HK-2 (cell line): ENCODE data around the gene ANKHD1.
A peak's percentile ranks its signal among the peaks of the same experiment; 100 is the strongest.

ENCODE experiments used
- DNase-seq: peaks from one replicate; pipeline ENCODE4 v3.0.0-alpha.2; 2018; ENCODE audit not compliant: unreplicated experiment

ANKHD1 gene

DNA sequence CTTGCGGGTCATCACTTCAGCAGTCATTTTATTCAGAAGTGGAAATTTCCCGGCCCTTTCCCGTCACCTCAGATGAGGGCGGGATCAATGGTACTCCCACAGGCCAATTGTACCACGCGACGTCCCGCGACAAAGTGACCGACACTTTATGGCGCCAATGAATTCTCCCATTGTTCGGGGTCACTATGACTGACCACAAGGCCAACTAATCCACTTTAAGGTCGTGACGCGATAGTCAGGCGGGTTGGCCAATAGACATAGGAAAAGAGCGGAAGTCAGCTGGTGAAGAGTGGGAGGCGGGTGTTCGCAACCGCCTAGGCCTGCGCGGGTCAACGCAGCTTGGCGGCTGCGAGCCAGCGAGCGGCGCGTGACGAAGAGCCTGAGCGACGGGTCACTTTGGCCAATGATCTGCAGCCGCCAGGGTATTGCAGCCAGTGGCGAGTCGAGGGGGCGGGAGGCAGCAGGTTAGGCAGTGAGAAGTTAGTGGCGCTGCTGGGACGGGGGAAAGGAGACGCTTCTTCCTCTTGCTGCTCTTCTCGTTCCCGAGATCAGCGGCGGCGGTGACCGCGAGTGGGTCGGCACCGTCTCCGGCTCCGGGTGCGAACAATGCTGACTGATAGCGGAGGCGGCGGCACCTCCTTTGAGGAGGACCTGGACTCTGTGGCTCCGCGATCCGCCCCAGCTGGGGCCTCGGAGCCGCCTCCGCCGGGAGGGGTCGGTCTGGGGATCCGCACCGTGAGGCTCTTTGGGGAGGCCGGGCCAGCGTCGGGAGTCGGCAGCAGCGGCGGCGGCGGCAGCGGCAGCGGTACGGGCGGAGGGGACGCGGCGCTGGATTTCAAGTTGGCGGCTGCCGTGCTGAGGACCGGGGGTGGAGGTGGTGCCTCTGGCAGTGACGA is at the start of gene ANKHD1:
ANKHD1 (plus strand) TSS at position 472 of the 896 bp plus-strand sequence; CDS start at position 607, 135 bp downstream.
- DNase-seq: peak; percentile 94

- no peak for DNase-seq
These were observed 46.1 kb upstream of the ANKHD1 start for GRCh38 chr5:140355546-140355945.

GRCh38 chr5:140356853-140357725 is 44.5 kb upstream of the ANKHD1 start:
- no peak for DNase-seq

- DNase-seq: peak; percentile 83
These were observed 43.9 kb upstream of the ANKHD1 start for GRCh38 chr5:140357726-140358093.

GRCh38 chr5:140358738-140359310 is 42.8 kb upstream of the ANKHD1 start:
- no peak for DNase-seq

GRCh38 chr5:140360101-140360500 is 41.5 kb upstream of the ANKHD1 start, which contains the start of gene SLC4A9:
Gene SLC4A9 (plus strand): TSS chr5:140360194. CDS start chr5:140360237, 43 bp downstream.
- no peak for DNase-seq

DNA sequence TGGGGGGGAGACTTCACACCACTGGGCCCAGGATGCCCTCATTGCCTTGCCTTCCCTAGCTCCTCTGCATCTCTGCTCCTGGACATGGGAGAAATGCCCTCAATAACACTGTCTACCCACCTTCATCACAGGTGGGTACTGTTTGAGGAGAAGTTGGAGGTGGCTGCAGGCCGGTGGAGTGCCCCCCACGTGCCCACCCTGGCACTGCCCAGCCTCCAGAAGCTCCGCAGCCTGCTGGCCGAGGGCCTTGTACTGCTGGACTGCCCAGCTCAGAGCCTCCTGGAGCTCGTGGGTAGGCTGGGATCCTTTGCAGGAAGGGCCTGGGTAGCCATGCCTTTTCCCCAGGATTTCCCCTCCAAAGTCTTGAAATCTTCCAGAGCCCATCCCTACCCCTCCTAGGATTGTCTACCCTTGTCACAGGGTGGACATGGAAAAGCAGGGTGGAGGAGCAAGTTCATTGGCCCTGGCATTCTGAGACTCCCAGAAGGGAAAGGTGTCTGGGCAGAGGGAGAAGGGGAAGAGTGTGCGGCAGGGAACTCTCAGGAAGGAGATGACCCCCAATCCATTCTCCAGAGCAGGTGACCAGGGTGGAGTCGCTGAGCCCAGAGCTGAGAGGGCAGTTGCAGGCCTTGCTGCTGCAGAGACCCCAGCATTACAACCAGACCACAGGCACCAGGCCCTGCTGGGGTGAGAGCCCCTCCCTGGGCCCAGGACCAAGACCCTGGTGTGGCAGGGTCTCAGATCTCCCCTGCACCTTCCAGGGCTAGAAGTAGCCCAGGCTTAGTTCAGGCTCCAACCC is 40.8 kb upstream of the ANKHD1 start:
- no peak for DNase-seq

- no peak for DNase-seq
These were observed 39.7 kb upstream of the ANKHD1 start for GRCh38 chr5:140361901-140362300.

- DNase-seq: no peak
These were observed 39.3 kb upstream of the ANKHD1 start for GRCh38 chr5:140362311-140362710.

- peak; percentile 78 for DNase-seq
These were observed 38.6 kb upstream of the ANKHD1 start for GRCh38 chr5:140362875-140363630.

GRCh38 chr5:140363631-140364471 is 37.8 kb upstream of the ANKHD1 start:
- DNase-seq: no peak

- DNase-seq: no peak
These were observed 37.2 kb upstream of the ANKHD1 start for GRCh38 chr5:140364472-140364765.

DNA sequence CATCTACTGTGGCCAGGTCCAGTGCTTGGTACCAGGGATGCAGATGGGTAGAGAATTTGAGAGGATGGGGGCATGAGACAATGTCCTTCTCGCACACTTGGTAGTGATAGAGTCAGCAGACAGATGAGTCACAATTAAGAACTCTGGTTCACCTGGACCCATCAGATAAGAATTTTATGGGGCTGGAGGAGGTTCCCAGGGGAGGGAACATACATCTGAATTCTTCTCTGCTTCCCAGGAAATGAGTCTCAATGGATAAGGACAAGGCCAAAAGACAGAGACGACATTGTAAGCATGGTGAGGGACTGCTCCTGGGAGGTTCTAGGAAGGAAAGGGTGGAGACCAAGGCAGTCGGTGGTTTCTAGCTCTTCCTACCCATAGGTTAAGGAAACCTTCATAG is 36.4 kb upstream of the ANKHD1 start:
- no peak for DNase-seq

GRCh38 chr5:140365941-140366340 is 35.7 kb upstream of the ANKHD1 start:
- DNase-seq: no peak

- DNase-seq: no peak
These were observed 34.9 kb upstream of the ANKHD1 start for GRCh38 chr5:140366589-140367255.

DNA sequence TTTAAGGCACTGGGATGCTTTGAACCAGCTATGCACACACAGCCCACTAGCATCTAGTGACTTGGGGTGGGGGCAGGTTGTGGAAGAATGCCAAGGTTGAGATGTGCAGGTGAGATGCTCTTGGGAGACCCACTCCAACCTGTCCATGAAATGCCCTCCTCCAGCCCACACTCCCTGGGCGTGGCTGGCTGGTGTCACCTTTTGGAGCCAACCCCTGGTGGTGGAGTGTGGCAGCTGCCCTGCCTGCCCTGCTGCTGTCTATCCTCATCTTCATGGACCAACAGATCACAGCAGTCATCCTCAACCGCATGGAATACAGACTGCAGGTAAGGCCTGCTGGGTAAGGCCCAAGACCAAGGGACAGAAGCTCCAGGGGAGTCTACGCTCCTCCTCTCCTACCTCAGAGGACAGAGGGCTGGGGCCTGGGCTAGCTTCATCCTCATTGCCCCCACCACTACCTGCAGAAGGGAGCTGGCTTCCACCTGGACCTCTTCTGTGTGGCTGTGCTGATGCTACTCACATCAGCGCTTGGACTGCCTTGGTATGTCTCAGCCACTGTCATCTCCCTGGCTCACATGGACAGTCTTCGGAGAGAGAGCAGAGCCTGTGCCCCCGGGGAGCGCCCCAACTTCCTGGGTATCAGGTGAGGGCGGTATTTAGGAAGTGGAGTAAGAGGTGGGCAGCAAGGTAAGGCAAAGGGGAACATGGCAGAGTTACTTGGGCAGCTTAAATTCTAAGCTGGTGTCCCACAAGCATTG is 34.2 kb upstream of the ANKHD1 start:
- DNase-seq: no peak

- no peak for DNase-seq
These were observed 30.1 kb upstream of the ANKHD1 start for GRCh38 chr5:140371356-140372151.
